ENCODE results near the gene INSL4. TPM values are rescaled to one million over a fixed set of nuclear protein-coding genes. Genes with fewer than 3 reads are reported as not detected.

Gene INSL4
- polyA plus RNA-seq, 1 of the 3 experiments (the other 2 are of a cell fraction) = not detected

GRCh38 chr9:5195463-5195862 is 35.8 kb upstream of the INSL4 start:
- ChIA-PET CTCF (interaction anchor here (1.0 to 3.2 kb wide), 3 partner anchors 10 to 221 kb away, joined by 3 to 29 read pairs (median 4); partner anchors contain the start of gene INSL6), POLR2A (no interaction called here)
- H3K27me3 ChIP-seq (ENCODE audit: insufficient read depth) = no peaks in the 10 kb centered on the region; the same call in 1 of the 2 replicates
- no peak overlapping the region for H3K27ac ChIP-seq (ENCODE audit: low read depth in 2 of 2, low read length in 1 of 2)
- no peaks in the 10 kb centered on the region for H3K9me3 ChIP-seq
- H3K9me2 ChIP-seq = no peaks in the 10 kb centered on the region
- WGBS (ENCODE audit: low lambda C conversion rate) = 0% methylated on average over 1 of the region's 1 CpG
- no peaks in the 10 kb centered on the region for H3F3A ChIP-seq (replicated peaks; ENCODE audit: insufficient read depth)
- no peak overlapping the region for H3K4me2 ChIP-seq
- H3K79me2 ChIP-seq (ENCODE audit: insufficient read depth) = no peaks in the 10 kb centered on the region
- H3K4me3 ChIP-seq (ENCODE audit: low read depth in 2 of 2, low read length in 1 of 2) = no peak overlapping the region
- H3K9ac ChIP-seq = no peak overlapping the region
- DNase-seq = no peak
- H3K36me3 ChIP-seq (replicated peaks in 1 of 2; ENCODE audit: control insufficient read depth in 1 of 2, insufficient read depth in 2 of 2, low read length in 1 of 2) = no peaks in the 10 kb centered on the region
- H3K4me1 ChIP-seq (ENCODE audit: control insufficient read depth in 1 of 2, insufficient read depth in 2 of 2, low read depth in 1 of 2, low read length in 1 of 2) = peaks cover 0 to 6% of the 10 kb centered on the region in 2 experiments; a peak in 1 of 4 replicates
- no peak overlapping the region for H2AFZ ChIP-seq (ENCODE audit: low read depth)
- H4K20me1 ChIP-seq (ENCODE audit: insufficient read depth) = no peaks in the 10 kb centered on the region
- TF ChIP-seq FOSL2 (IDR thresholded peaks at IDR 0.05; ENCODE audit: borderline replicate concordance, low read depth) = no peak

GRCh38 chr9:5205071-5205470 is 26.1 kb upstream of the INSL4 start:
- ChIA-PET POLR2A (no interaction called here), CTCF (no interaction called here)
- Histone ChIP-seq H3K9me3 (no peaks in the 10 kb centered on the region), H3K27ac (ENCODE audit: low read depth in 2 of 2, low read length in 1 of 2) (no peak overlapping the region), H3K4me2 (no peak overlapping the region), H3K4me1 (ENCODE audit: control insufficient read depth in 1 of 2, insufficient read depth in 2 of 2, low read depth in 1 of 2, low read length in 1 of 2) (no peaks in the 10 kb centered on the region), H3K27me3 (ENCODE audit: insufficient read depth) (no peaks in the 10 kb centered on the region; the same call in 1 of the 2 replicates), H2AFZ (ENCODE audit: low read depth) (no peak overlapping the region), H4K20me1 (ENCODE audit: insufficient read depth) (no peaks in the 10 kb centered on the region), H3K9me2 (0 out of 2 replicates have a peak, but pooled peaks cover 3% of the 10 kb centered on the region), H3K79me2 (ENCODE audit: insufficient read depth) (no peaks in the 10 kb centered on the region), H3F3A (replicated peaks; ENCODE audit: insufficient read depth) (no peaks in the 10 kb centered on the region), H3K4me3 (ENCODE audit: low read depth in 2 of 2, low read length in 1 of 2) (no peak overlapping the region), H3K9ac (no peak overlapping the region), H3K36me3 (replicated peaks in 1 of 2; ENCODE audit: control insufficient read depth in 1 of 2, insufficient read depth in 2 of 2, low read length in 1 of 2) (no peaks in the 10 kb centered on the region)
- TF ChIP-seq SIN3A (IDR thresholded peaks at IDR 0.05; ENCODE audit: borderline replicate concordance, low read depth, low read length) (no peak), IRF3 (IDR thresholded peaks at IDR 0.05; ENCODE audit: low read depth, low read length) (no peak), YY1 (IDR thresholded peaks at IDR 0.05; ENCODE audit: low read depth) (no peak), EP300 (IDR thresholded peaks at IDR 0.05; ENCODE audit: borderline replicate concordance in 1 of 2, low read depth in 1 of 2, low read length in 1 of 2) (no peak), RXRA (IDR thresholded peaks at IDR 0.05; ENCODE audit: borderline replicate concordance, low read depth) (no peak), RFX5 (IDR thresholded peaks at IDR 0.05; ENCODE audit: low read length) (no peak), ELF1 (IDR thresholded peaks at IDR 0.05) (no peak), MXI1 (IDR thresholded peaks at IDR 0.05; ENCODE audit: low read depth, low read length) (no peak), USF1 (IDR thresholded peaks at IDR 0.05; ENCODE audit: borderline replicate concordance, low read depth) (no peak), TCF12 (IDR thresholded peaks at IDR 0.05) (no peak), FOXM1 (IDR thresholded peaks at IDR 0.05; ENCODE audit: low read depth) (no peak), FOXJ3 (CRISPR knock-in tag; IDR thresholded peaks at IDR 0.05) (no peak), MAX (IDR thresholded peaks at IDR 0.05; ENCODE audit: low read depth) (no peak), FOSL2 (IDR thresholded peaks at IDR 0.05; ENCODE audit: borderline replicate concordance, low read depth) (no peak), GABPA (IDR thresholded peaks at IDR 0.05; ENCODE audit: low read depth) (no peak), POLR2AphosphoS5 (IDR thresholded peaks at IDR 0.05; ENCODE audit: low read depth, low read length) (no peak), EZH2phosphoT487 (IDR thresholded peaks at IDR 0.05; ENCODE audit: borderline replicate concordance, low read depth) (no peak)
- no peak for DNase-seq
